Measurements from ENCODE around the gene TMPRSS11A.

The TMPRSS11A gene, protein sequence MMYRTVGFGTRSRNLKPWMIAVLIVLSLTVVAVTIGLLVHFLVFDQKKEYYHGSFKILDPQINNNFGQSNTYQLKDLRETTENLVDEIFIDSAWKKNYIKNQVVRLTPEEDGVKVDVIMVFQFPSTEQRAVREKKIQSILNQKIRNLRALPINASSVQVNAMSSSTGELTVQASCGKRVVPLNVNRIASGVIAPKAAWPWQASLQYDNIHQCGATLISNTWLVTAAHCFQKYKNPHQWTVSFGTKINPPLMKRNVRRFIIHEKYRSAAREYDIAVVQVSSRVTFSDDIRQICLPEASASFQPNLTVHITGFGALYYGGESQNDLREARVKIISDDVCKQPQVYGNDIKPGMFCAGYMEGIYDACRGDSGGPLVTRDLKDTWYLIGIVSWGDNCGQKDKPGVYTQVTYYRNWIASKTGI

DNA sequence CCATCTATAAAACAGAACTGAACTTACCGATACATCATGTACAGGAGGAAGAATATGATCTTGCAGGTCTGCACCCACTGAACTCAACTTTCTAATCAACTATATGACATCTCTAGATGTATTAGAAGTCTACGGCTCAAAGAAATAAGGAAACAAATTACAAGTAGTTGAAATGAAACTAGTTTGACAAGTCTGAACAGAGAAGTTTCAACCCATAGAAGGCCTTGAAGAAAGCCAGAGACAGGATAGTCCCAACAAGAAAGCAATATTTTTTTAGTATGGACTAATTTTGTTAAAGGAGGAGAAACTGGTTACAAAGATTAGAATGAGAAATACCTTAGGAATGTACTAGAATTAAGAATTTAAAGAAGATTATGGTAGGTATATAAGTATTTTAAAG is at the start of gene TMPRSS11A:
Gene TMPRSS11A, minus strand, starts transcription at position 138 of the 400 bp plus-strand sequence. Its CDS starts 100 bp downstream, at position 38.
- no peak within 1 kb of the TSS for H3K4me3 ChIP-seq (ENCODE audit: low read length)
- TF ChIP-seq ZNF274 (IDR thresholded peaks at IDR 0.05; ENCODE audit: low read depth, low read length) = no peak

DNA sequence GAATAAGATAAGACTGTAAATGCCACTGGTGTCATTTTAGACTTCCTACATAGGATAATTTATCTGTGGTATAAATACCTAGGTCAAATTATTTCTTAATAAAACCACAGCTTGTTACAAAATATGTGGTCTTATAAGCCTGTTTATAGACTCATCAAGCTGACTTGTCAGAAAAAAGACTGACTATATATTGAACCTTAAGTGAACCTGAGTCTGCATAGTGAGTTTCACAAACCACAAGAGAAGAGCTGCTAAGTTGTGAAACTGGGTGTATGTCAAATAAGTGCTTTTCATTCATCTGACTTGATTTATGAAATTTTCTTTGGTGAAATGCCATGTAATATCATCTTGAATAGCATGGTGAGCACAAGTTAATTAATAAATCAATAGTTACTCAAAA is 48.4 kb upstream of the TMPRSS11A start:
- H3K4me3 ChIP-seq (ENCODE audit: low read length) = no peak overlapping the region
- no peak for TF ChIP-seq ZNF274 (IDR thresholded peaks at IDR 0.05; ENCODE audit: low read depth, low read length)

DNA sequence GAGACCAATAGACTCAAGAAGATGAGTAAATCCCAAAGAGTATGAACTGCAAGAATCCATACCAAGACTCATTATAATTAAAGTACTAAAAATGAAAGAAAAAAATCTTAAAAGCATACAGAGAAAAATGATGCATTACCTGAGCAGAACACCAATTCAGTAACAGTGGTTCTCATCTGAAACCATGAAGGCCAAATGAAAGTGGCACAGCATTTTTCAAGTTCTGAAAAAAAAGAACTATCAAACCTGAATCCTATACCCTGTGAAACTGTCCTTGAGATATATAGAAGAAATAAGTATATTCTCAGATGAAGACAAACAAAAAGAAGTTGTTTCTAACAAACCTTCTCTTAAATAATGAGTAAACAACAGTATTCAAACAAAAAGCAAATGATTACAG is 39.6 kb upstream of the TMPRSS11A start:
- TF ChIP-seq ZNF274 (IDR thresholded peaks at IDR 0.05; ENCODE audit: low read depth, low read length) = no peak

DNA sequence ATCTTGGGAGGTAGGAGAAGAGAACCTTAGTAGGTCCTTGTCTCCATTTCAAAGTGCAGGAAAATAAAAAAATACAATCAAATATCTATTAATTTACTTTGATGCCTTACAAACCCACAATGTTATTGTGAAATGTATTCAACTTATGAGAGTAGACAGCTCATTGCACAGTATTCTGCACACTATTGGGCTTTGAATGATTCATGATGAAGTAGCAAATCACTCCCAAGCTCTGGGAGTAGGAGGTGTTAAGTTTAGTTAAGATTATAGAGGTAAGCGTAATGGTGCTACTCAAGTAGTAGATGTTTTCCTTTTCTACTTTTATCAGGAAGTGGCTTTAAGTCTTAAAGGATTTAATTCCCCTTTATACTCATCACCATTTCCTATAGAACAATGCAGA is 32.8 kb upstream of the TMPRSS11A start:
- no peak overlapping the region for H3K4me3 ChIP-seq (ENCODE audit: low read length)
- TF ChIP-seq ZNF274 (IDR thresholded peaks at IDR 0.05; ENCODE audit: low read depth, low read length) = no peak

More for the DNA sequence above, 39.6 kb upstream of the TMPRSS11A start:
- H3K4me3 ChIP-seq (ENCODE audit: low read length) = no peak overlapping the region

DNA sequence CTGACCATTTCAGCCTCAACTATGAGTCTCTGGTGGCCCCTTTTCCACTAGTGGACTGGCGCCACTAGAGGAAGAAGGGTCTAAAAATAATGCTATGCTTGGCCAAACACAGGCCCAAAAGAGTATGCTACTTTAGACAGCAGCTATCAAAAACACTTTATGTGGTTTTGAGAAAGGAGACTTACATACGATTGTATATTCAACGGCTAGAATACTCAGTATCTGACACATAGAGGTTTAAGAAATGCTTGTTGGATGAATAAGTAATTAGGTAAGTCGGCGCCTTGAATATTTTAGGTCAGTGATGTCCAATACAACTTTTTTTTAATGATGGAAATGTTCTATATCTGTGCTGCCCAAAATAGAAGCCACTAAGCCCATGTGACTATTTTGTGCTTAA is 25.7 kb upstream of the TMPRSS11A start:
- TF ChIP-seq ZNF274 (IDR thresholded peaks at IDR 0.05; ENCODE audit: low read depth, low read length) = no peak
- H3K4me3 ChIP-seq (ENCODE audit: low read length) = no peak overlapping the region

DNA sequence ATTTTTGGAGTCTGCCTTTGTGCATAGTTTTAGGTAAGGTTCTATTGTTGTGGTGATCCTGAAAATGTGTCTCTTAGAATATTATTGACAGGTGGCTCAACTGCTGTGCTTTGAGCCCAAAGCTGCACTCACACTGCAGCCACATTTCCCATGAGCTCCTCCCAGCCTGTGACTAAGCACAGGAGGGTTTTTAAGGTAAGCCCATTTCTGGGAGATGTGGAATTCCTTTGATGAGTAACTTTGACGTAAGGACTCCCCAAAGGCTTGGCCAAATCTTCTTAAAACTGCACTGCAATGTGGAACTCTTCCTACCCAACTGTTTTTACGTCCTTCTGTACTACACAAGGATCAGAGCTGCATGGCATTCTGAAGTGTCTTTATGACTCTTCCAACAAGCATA is 20.0 kb upstream of the TMPRSS11A start:
- H3K4me3 ChIP-seq (ENCODE audit: low read length) = no peak overlapping the region
- no peak for TF ChIP-seq ZNF274 (IDR thresholded peaks at IDR 0.05; ENCODE audit: low read depth, low read length)

DNA sequence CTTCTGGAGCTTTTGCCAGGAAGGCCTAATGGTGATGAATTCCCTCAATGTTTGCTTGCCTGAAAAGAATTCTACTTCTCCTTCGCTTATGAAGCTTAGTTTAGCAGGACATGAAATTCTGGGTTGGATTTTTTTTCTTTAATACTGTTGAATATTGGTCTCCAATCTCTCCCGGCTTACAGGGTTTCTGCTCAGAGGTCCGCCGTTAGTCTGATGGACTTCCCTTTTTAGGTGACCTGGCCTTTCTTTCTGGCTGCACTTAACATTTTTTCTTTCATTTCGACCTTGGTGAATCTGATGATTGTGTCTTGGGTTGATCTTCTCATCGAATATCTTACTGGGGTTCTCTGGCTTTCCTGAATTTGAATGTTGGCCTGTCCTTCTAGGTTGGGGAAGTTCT is 17.2 kb upstream of the TMPRSS11A start:
- H3K4me3 ChIP-seq (ENCODE audit: low read length) = no peak overlapping the region
- no peak for TF ChIP-seq ZNF274 (IDR thresholded peaks at IDR 0.05; ENCODE audit: low read depth, low read length)

DNA sequence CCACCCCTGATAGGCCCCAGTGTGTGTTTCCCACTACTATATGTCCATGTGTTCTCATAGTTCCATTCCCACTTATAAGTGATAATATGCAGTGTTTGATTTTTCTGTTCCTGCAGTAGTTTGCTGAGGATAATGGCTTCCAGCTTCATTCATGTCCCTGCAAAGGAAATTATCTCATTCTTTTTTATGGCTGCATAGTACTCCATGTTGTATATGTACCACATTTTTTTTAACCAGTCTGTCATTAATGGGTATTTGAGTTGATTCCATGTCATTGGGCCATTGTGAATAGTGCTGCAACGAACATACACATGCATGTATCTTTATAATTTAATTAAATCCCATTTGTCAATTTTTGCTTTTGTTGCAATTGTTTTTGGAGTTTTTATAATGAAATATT is 10.3 kb upstream of the TMPRSS11A start:
- H3K4me3 ChIP-seq (ENCODE audit: low read length) = no peak overlapping the region
- no peak for TF ChIP-seq ZNF274 (IDR thresholded peaks at IDR 0.05; ENCODE audit: low read depth, low read length)

DNA sequence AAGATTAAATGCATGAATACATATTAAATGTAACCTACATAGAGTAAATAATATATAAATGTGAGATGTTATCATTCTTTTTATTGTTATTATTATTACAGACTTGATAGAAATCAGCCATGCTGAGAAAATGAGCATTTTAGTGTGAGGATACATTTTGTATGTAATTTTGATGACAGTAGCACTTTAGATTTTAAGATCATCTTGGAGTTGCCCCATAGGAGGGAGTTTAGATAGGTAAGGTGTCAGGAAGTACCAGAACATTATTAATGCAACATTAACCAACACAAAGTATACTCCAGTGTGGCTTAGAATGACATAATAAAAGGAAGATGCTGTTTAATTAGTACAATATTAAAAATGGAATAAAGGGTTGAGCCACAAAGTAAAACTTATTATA is 8.4 kb downstream of the TMPRSS11A start:
- H3K4me3 ChIP-seq (ENCODE audit: low read length) = no peak overlapping the region
- TF ChIP-seq ZNF274 (IDR thresholded peaks at IDR 0.05; ENCODE audit: low read depth, low read length) = no peak

DNA sequence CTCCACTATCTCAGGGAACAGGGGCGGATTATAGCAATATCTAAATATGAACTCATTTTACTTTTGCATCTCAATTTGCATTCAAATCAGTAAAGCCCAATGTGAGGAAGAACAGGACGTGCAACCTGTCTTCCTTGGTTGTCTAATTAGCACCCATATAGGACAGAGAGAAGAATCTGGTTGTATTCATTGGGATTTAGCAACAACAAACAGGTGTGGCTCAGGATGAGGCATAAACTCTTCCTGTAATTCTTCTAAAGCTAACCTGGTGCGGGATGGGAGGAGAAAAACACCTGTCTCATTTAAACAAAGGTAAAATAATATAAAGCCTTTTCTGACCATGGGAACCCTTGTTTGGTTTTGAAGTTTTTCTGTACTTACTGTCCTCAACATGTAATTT is 22.2 kb downstream of the TMPRSS11A start:
- TF ChIP-seq ZNF274 (IDR thresholded peaks at IDR 0.05; ENCODE audit: low read depth, low read length) = no peak
- H3K4me3 ChIP-seq (ENCODE audit: low read length) = no peak overlapping the region

DNA sequence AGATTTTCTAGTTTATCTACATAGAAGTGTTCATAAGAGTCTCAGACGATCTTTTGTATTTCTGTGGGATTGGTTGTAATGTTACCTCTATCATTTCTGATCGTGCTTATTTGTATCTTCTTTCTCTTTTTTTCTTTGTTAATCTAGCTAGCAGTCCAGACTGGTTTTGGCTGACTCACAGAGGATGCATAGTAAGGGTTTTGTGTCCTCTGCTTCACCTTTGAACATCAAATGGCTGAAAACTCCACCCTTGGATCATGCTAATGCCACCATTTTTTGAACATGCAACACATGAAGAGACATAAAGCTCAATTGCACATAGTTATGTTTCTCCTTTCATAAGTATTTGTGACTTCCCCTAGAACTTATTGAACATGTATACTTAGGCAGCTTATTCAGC is 22.8 kb downstream of the TMPRSS11A start:
- TF ChIP-seq ZNF274 (IDR thresholded peaks at IDR 0.05; ENCODE audit: low read depth, low read length) = no peak
- no peak overlapping the region for H3K4me3 ChIP-seq (ENCODE audit: low read length)

DNA sequence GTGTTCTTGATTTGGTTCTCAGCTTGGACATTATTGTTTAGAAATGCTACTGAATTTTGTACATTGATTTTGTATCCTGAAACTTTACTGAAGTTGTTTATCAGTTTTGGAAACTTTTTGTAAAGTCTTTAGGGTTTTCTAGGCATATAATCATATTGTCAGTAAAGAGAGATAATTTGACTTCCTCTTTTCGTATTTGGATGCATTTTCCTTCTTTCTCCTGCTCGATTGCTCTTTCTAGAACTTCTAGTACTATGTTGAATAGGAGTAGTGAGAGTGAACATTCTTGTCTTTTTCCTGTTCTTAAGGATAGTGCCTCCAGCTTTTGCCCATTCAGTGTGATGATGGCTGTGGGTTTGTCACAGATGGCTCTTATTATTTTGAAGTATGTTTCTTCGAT is 24.1 kb downstream of the TMPRSS11A start:
- TF ChIP-seq ZNF274 (IDR thresholded peaks at IDR 0.05; ENCODE audit: low read depth, low read length) = no peak
- no peak overlapping the region for H3K4me3 ChIP-seq (ENCODE audit: low read length)

DNA sequence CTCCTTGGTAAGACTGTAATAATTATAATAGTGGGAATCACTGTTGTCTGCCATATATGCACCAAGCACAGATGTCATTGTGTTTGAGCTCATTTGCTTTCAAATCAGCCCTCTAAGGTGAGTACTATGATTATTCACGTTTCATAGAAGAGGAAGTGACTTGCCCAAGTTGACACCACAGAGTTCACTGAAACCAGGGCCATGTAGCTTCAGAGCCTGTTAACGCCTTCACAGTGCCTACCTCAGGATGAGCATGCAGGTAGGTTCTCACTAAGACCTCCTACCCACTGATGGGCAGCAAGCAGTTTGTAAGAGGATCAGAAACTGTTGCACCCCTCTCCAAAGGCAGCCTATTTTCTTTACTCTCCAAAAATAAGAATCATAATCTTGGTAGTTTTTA is 27.4 kb downstream of the TMPRSS11A start:
- no peak for TF ChIP-seq ZNF274 (IDR thresholded peaks at IDR 0.05; ENCODE audit: low read depth, low read length)

DNA sequence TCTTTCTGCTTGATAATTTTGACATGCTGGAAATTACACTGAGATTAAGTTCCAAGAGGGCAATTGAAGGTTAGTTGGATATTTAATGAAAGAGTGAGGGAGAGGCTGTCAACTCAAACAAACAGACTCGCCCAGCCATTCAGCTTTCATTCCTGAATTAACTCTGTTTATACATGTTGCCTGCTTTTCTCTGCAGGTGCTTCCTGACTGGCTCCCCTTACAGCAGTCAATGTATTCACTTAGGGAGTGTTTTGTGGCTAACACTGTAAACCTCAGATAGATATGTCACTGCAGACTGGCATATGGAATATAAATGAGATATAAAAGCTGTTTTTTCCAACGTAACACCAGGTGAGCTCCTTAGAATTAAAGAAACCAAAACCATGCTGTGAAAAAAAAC is 28.7 kb downstream of the TMPRSS11A start:
- no peak for TF ChIP-seq ZNF274 (IDR thresholded peaks at IDR 0.05; ENCODE audit: low read depth, low read length)
- no peak overlapping the region for H3K4me3 ChIP-seq (ENCODE audit: low read length)

More for the DNA sequence above, 27.4 kb downstream of the TMPRSS11A start:
- H3K4me3 ChIP-seq (ENCODE audit: low read length) = no peak overlapping the region

DNA sequence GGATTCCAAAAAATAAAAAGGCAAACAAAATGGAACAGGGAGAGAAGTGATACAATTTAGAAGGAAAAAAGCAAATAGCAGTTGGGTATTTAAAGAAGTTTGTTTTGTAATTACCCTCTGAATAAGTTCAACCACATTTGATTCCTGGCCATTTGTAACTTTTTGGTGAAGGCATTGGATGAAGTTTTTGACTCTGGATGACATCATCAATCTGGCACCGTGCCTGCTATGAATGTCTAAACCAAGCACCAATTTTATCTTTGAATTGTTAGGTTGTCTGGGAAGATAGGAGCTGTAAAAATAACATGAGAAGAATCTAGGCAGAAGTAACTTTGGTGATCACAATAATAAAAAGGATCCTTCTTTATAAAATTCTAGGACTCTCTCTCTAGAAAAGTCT is 29.5 kb downstream of the TMPRSS11A start:
- H3K4me3 ChIP-seq (ENCODE audit: low read length) = no peak overlapping the region
- no peak for TF ChIP-seq ZNF274 (IDR thresholded peaks at IDR 0.05; ENCODE audit: low read depth, low read length)

DNA sequence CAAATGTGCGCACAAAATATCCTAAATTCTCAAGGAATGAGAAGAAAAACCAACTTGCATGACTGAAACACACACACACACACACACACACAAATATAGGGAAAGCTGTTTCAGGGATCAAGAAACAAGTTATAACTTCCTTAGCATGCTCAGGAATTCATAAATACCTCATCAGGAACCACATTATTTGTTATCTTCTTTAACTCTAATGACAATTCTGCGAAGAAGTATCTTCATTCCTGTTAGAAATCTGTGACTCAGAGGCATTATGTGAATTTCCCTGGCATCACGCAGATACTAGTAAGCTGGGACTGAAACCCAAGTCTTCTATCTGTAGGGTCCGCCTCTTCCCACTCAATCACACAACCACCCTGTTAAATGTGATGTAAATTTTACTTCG is 30.3 kb downstream of the TMPRSS11A start:
- no peak overlapping the region for H3K4me3 ChIP-seq (ENCODE audit: low read length)
- TF ChIP-seq ZNF274 (IDR thresholded peaks at IDR 0.05; ENCODE audit: low read depth, low read length) = no peak
